HG03045 (cell line): Measurements from ENCODE around the gene PTPRF.
"Not testable (repeated sequence)": the region's sequence is repeated elsewhere in the genome, so short reads cannot be mapped to it uniquely, and the experiment has no call there.

Source experiments
- ATAC-seq: cut with Tn5 transposase; IDR thresholded peaks from one replicate; pipeline ENCODE4 v1.9.1; 2021; ENCODE audit warnings: mild to moderate bottlenecking, moderate library complexity; ENCODE audit not compliant: unreplicated experiment

Gene PTPRF

GRCh38 chr1:43621386-43621785 is 90.7 kb downstream of the PTPRF start:
- no peak for ATAC-seq

- ATAC-seq, result no peak
These were observed 91.2 kb downstream of the PTPRF start for GRCh38 chr1:43621861-43622260.

- ATAC-seq, result no peak
These were observed 91.8 kb downstream of the PTPRF start for GRCh38 chr1:43622471-43622870.

GRCh38 chr1:43622901-43623780 is 92.5 kb downstream of the PTPRF start:
- no peak for ATAC-seq

- ATAC-seq, result no peak
These were observed 94.5 kb downstream of the PTPRF start for GRCh38 chr1:43625063-43625780.

- no peak for ATAC-seq
These were observed 101.5 kb downstream of the PTPRF start for GRCh38 chr1:43632135-43632670.

- ATAC-seq, result no peak
These were observed 104.0 kb downstream of the PTPRF start for GRCh38 chr1:43634721-43635120.

GRCh38 chr1:43636006-43636641 is 105.4 kb downstream of the PTPRF start:
- no peak for ATAC-seq

GRCh38 chr1:43637267-43637666 is 106.6 kb downstream of the PTPRF start:
- ATAC-seq, result no peak

- ATAC-seq, result not testable (repeated sequence)
These were observed 107.7 kb downstream of the PTPRF start for GRCh38 chr1:43638381-43638780.

- no peak for ATAC-seq
These were observed 109.5 kb downstream of the PTPRF start for GRCh38 chr1:43639976-43640794.

GRCh38 chr1:43644558-43644957 is 113.9 kb downstream of the PTPRF start:
- ATAC-seq, result no peak

- ATAC-seq, result no peak
These were observed 114.8 kb downstream of the PTPRF start for GRCh38 chr1:43645461-43645860.

GRCh38 chr1:43647331-43647730 is 116.6 kb downstream of the PTPRF start:
- not testable (repeated sequence) for ATAC-seq

- ATAC-seq, result no peak
These were observed 117.7 kb downstream of the PTPRF start for GRCh38 chr1:43648221-43648847.

- ATAC-seq, result no peak
These were observed 118.3 kb downstream of the PTPRF start for GRCh38 chr1:43648876-43649477.

GRCh38 chr1:43650310-43651085 is 119.8 kb downstream of the PTPRF start:
- ATAC-seq, result peak; percentile 61

- no peak for ATAC-seq
These were observed 120.5 kb downstream of the PTPRF start for GRCh38 chr1:43651188-43651587.

- no peak for ATAC-seq
These were observed 121.2 kb downstream of the PTPRF start for GRCh38 chr1:43651902-43652301.
